Uterus (tissue), 2 donors: Measurements from ENCODE around the gene ZNF17.

Experiments used
- CTCF ChIP-seq, 4 experiments: fragments of 200-600 bp in 2 of 4; fragments of 450-650 bp in 2 of 4; sonication (generic) in 2 of 4; IDR thresholded peaks; one replicate each; pipeline ENCODE4 v1.5.1; 2016 to 2019; ENCODE audit warnings: antibody characterized with exemption in 4 of 4, mild to moderate bottlenecking in 2 of 4, moderate library complexity in 1 of 4
- POLR2A ChIP-seq, 2 donors: fragments of 450-650 bp; IDR thresholded peaks; one replicate each; pipeline ENCODE4 v1.6.1; 2016; ENCODE audit warnings: antibody characterized with exemption in 2 of 2, mild to moderate bottlenecking in 1 of 2, moderate library complexity in 1 of 2

GRCh38 chr19:57435062-57435978 lies 24.4 kb downstream of the ZNF17 start, which contains the start of gene ZNF749:
- TF ChIP-seq CTCF (IDR thresholded peaks at IDR 0.05) (peak in 2 of 4 experiments; percentile 5), POLR2A (IDR thresholded peaks at IDR 0.05) (no peak)
